DOHH2 (cell line): ENCODE results near the gene PACRG.

Source experiments
- CTCF ChIP-seq: fragments of 200-600 bp; sonication (generic); IDR thresholded peaks from one replicate; pipeline ENCODE4 v1.5.1; 2014; ENCODE audit warnings: antibody characterized with exemption, mild to moderate bottlenecking, low read depth, low read length; ENCODE audit not compliant: poor library complexity, severe bottlenecking
- EZH2phosphoT487 ChIP-seq: fragments of 200-600 bp; sonication (generic); IDR thresholded peaks from 2 replicates; pipeline ENCODE4 v1.6.1; 2017; ENCODE audit warnings: borderline replicate concordance, mild to moderate bottlenecking, antibody characterized with exemption, low read length, moderate library complexity, mixed read lengths

- TF ChIP-seq CTCF: no peak
- TF ChIP-seq EZH2phosphoT487: no peak
Measured at GRCh38 chr6:163337958-163338357, 610.2 kb downstream of the PACRG start.
